Stimulated activated CD8-positive, alpha-beta memory T cell treated with anti-CD3 and anti-CD28 coated beads, Interleukin-2, amount 100 ng/mL, for 48 hours (primary cell): ENCODE results near the gene ADAM22.

ENCODE experiments used
- DNase-seq, 2 donors: peaks; one replicate each; pipeline ENCODE4 v3.0.0-alpha.2; 2020; ENCODE audit warnings: low read depth in 2 of 2

Gene ADAM22

DNA sequence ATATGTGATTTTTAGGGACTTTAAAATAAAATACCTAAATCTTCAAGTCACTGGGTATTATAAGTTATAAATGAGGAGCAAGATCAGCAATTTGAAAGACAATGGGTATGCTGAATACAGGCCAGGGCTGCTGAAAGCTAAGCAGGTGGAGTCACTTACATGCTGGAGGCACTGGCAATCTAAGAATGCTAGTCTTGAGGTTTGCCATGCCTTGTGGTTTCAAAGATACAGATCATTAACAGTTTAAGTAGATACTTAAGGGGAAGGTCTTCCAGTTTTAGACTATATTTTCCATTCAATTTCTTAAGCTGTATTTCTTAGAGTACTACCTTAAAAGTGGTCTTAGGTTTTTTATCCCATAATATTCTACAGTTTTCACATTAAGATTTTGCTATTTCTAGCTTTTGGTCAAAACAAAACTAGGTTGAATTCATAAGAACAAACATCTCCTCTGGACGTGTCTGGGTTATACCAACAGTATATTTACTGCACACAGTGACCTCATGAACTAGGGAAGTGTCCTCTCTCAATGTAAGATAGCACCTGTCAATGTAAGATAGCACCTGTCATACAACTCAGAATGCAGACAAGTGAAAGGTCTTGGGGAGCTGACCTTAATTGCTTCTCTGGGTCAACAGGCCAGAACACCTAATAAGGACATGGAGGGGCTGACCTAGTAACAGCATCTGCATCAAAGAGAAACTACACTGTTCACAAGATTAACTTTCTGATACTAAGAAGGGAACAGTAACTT, 283.8 kb downstream of the ADAM22 start:
- DNase-seq = no peak

DNA sequence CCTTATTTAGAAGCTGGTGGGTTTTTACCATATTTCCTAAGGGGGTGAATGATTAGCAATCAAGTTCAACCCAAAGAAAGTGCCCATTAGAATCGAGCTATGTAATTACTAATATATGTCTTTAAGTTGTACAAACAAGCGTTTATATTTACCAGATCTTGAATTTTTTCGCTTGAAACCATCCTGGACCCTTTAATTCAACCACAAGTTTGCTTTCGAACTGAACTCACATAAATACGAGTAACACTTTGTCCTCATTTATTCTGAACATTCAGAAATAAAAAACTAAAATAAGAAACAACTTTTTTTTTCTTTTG, 284.3 kb downstream of the ADAM22 start:
- no peak for DNase-seq

DNA sequence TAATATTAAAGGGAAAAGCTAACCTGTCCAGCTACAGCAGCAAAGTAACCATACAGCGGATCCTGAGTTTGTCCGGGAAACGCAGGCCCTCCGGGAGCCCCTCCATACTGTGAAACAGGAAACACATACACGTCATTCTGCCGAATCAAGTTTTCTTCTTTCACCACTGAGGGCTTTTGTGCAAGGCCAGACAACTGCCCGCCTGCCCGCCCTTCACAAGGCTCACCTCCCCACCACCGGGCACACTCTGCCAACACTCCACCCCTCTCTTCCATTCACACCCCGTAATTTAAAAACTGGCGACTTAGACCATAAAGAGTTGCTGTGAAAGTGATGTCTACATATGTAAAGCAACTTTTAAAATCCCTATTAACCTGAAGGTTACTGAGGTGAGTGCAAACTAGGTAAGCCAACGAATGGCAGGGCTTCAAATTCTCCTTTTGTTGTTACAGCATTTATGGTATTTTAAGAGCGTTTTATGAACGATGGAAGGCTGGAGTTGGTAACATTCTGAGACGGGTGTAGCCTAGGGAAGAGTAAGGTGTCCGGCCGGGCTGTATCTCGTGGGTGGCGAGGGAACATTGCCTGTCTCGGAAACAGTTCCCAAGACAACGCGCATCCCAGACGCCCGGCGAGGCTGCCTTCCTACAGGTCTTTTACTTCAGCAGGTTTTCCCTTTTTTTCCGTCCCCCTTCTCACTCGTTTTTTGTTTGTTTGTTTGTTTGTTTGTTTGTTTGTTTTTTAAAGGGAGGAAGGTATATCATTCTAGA, 285.0 kb downstream of the ADAM22 start:
- peak; percentile 11 to 27 for DNase-seq

DNA sequence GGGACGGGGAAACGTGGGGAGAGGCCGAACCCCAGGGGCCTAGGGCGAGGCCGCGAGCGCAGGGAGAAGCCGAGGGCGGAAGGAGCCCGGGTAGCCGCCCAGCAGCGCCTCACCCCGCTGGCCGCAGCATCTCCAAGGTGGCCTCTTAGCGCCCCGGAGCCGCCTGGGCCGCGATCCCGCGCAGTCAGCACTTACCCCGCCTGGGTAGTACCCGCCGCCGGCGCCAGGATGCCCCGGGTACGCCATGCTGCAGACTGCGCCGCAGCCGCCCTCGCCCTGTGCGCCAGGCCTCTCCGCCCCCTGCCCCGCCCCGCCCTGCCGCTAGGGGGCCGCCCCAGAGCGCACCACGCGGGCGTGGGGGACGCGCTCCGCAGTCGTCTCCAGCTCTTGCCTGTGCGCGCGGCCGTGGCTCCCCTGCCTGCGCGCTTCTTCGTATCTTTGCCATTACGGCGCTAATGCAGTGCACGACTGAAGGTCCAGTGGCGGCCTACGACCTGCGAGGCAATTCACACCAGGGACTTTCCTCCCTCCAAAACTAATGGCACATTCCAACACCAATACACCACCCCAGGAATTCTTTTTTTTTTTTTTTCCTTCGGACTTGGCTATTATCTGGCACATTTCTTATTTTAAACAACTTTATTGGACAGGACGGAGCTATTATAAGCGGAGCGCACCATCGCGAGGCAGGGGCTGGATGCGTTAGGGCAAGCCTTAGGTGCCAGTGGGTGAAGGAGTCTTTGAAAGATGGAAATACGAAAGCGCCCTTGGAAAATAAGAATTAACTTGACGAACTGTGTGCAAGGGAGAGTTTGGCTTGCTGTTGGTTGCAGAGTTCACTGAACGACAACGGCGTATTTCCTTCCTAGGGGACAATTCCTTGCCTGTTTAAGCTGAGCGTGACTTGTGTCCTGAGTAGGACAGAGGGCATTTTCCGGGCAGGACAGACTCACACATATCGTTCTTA, 286.0 kb downstream of the ADAM22 start, which contains the start of gene SRI:
Gene SRI, minus strand, starts transcription at position 258 of the 967 bp plus-strand sequence. Its CDS starts 12 bp downstream, at position 246.
- peak; percentile 79 to 86 for DNase-seq

DNA sequence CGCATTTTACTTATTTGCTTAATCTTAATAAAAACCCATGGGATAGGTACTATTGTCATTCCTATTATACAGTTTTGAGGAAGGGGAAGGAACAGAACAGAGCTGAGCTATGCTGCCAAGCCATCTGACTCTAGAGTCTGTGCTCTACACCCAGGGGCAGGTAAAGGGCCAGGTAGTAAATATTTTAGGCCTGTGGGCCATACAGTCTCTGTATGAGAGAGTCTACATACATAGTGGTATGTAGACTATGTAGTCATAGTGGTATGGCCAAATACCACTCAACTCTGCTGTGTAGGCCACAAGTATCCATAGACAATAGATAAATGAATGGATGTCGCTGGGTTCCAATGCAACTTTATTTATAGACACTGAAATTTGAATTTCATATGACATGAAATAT, 289.2 kb downstream of the ADAM22 start:
- no peak for DNase-seq

DNA sequence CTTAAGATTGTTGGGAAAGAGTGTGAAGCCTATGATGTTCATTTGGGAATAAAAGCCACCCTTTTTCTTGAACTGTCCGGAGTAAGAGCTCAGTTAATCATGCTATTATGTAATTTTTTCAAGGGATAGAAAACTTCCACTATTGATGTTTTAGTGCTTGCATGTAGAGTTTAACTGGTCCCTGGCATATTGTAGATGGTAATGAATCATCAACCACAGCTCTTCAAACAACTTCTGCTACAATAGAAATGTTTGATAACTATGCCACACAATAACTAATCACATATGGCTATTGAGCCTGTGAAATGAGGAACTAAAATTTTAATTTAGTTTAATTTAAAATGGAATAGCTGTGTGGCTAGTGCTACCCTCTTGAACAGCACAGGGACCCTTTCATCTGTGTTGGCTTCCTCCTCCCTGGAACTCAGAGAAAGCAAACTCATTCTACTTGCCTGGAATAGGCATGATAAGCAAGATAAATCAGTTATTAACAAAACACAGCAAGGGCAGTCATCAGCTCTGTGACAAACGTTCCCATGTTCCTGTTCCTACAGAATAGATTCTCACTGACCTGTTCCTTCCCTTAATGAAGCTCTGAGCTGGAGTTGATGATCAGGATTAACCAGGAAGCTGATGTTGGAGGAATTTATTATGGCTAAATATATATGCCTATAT, 290.7 kb downstream of the ADAM22 start:
- no peak for DNase-seq

DNA sequence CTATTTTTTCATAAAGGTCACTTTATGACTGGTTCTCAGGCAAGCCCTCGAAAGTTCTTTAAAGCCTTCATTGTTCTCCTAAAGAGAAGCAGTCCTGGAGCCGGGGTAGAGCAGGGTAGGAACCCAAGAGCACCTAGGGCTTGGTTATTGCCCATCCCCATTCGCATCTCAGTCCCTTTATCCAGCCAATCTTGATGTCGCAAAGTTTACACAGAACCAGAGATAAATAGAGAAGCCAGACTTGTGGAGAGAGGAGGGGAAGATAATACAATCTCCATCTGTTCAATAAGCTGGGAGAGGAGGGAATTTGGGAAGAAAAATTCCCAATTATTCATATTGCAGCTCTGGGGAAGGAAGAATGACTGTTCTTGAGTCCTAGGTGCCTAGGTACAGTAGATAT, 292.1 kb downstream of the ADAM22 start:
- no peak for DNase-seq

DNA sequence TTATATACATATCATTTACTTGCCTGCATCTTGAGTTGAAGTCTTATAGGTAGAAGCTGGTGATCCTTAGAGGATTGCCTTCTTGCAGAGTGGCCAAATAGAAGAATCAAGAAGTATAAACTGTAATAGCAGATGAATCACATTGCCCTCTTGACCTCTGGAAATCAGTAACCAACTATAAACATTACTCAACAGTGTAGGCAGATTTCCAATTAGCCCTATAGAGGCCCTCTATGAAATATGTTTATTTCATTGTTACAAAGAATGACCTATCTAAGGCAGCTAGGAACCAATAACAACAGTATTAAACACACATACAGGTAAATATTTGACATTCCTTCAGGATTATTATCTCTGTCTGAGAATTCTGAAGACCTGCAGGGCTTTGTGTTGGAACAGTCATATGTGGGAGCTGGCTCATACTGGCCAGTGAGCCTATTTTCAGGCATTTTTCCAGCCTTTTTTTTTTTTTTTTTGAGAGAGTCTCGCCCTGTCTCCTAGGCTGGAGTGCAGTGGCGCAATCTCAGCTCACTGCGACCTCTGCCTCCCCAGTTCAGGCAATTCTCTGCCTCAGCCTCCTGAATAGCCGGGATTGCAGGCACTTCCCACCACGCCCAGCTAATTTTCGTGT, 292.9 kb downstream of the ADAM22 start:
- no peak for DNase-seq

DNA sequence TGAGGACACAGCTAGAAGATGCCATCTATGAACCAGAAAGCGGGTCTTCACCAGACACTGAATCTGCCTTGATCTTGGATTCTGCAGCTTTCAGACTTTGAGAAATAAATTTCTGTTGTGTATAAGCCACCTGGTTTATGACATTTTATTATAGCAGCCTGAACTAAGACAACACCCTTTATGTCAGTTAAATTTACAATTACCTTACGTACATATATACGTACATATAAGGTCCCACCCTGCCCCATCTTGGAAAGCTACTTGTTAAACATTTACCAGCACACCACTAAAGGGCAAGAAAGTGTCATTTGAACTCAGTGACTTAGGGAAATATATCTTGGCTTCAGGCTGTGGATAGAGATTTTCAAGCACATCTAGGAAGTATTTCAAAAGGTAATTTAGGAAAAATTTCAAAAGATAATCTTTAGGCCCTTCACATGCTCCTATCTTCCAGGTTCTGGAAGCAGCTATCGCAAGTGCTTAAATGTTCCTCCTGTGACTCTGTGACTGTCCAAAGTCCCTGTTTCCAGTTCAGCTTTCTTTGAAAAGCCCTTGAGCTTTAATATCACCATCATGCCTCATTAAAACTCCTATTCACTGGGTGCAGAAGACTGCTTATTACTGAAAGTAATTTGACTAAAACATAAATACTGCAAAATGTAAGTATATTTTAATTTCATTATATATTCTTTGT, 295.4 kb downstream of the ADAM22 start:
- DNase-seq = no peak

DNA sequence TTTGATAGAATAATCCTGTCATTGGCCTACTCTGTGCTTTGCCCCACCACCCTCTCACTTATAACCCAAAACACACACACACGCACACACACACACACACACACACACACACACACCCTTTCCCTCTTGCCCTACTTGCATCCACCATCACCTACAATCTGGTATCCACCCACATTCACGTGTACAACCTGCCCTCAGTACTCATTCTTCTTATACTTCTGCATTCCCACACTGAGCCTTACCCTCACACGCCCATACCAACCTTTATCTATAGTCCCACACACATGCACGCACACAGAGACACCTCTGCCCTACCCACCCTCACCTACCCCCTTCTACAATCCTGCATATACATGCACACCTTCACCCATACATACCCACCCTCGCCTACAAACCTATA, 296.6 kb downstream of the ADAM22 start:
- no peak for DNase-seq

DNA sequence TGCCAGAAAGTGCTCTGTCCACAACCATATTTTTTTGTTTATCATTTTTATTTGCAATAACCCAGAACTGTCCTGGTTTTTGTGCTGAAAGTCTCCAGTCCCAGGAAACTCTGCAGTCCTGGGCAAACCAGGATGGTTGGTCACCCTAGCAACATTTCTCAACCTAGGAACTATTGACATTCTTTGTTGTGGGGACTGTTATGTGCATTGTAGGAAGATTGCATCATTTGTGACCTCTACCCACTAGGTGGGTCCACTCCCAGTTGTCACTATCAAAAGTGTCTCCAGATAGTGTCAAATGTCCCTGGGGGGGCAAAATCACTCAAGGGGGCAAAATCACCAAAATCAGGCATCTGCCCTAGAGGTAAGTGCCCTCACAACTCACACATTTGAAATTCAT, 299.8 kb downstream of the ADAM22 start:
- no peak for DNase-seq

DNA sequence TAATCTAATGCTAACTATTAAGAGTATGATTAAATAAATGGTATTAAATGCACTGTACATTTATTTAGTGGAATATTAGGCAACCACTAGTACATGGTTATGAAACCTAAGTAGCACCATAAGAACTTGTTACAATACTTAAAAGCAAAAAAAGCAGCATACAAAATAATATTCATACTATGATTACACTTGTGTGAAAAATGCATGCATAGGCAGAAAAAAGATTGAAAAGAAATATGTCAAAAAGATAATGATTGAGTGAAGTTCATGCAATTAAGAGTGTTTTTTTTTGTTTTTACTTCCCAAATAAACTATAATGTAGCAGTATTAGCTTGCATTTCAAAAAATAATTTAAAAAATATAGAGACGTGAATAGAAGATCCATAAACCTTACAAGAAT, 305.8 kb downstream of the ADAM22 start:
- no peak for DNase-seq

DNA sequence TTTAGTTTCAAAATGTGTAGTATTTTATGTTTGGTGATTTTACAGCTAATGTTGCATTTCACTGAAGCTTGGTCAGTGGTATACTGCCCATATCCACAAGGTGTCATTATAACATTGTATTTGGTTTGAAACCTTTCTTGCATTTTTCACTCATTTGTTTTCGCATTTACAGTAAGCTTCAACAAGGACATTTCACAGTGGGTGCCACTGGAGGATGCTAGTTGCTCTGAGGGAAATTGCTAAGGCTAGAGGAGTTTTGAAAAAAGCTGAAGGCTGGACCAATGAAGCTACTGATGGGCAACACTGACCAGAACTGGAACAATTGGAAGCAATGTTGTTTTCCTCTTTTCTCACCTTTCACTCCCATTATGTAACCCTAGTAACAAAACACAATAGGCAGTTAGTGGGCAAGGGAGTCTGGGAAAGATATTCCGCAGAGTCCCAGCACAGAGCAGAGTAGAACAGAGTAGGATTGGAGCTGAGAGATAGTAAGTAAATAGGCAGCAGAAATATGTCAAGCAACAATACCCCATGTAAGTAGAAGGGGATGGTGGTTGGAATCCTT, 309.4 kb downstream of the ADAM22 start:
- no peak for DNase-seq

DNA sequence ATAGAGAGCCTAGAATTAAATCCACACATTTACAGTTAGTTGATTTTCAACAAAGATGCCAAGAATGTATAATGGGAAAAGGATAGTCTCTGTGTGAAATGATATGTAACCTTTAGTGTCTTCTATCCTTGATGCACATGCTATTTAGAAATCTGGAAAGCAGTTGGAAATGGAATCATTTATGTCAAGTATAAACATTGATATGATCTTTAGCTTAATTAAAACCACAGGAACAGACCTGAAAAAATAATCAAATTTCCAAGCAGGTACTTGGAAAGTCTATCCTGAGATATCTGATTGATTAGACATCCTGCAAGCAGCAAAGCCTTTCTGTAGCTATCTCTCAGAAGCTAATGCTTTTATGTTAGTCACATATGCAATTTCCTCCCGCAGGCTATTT, 310.2 kb downstream of the ADAM22 start:
- DNase-seq = no peak
